ENCODE results near the gene FZD10.

The FZD10 gene

DNA sequence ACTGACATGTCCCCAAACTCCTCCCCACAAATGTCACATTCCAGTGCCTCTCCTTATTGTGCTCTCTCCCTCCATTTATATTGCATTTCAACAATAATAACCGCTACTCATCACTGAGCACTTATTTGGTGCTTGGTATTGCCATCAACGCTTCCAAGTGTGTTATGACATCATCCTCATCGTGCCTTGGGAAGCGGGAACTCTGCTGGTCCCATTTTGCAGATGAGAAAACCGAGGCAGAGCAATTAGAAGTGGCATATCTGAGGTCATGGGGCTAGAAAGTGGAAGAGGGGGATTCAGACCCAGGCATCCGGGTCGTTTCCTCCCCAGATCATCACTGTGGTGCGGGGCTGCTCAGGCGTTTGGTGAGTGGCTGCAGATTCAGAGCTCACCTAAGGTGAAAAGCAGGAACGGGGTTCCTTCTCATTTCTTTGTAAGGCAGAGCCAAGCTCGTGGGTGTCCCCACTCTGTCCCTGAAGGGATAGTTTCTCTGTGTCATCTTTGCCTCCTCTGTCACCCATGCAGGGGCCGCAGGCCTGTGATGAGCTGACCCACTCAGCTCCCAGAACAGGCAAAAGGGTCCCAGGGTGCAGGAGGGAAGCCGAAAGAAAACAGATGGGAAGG, 5.5 kb upstream of the FZD10 start:
- peaks cover 96% of the 10 kb centered on the region for H3K27me3 ChIP-seq (ENCODE audit: insufficient read depth, low read length)
- no peak overlapping the region for H3K4me3 ChIP-seq (ENCODE audit: low read length)
- no peak overlapping the region for H3K27ac ChIP-seq (ENCODE audit: low read depth, low read length)
- peaks cover 28% of the 10 kb centered on the region for H3K4me1 ChIP-seq (ENCODE audit: insufficient read depth, low read length)
- no peaks in the 10 kb centered on the region for H3K9me3 ChIP-seq (ENCODE audit: insufficient read depth, low read depth, low read length)
- no peaks in the 10 kb centered on the region for H3K36me3 ChIP-seq (ENCODE audit: insufficient read depth, low read length)
- 88% methylated on average over 13 of the region's 13 CpGs for WGBS
- H3K9ac ChIP-seq (ENCODE audit: low read depth, low read length), result no peak overlapping the region

- WGBS, result 10% methylated on average over 15 of the region's 15 CpGs
- peaks cover 94% of the 10 kb centered on the region for H3K27me3 ChIP-seq (ENCODE audit: insufficient read depth, low read length)
- H3K9ac ChIP-seq (ENCODE audit: low read depth, low read length), result no peak overlapping the region
- H3K4me1 ChIP-seq (ENCODE audit: insufficient read depth, low read length), result peaks cover 28% of the 10 kb centered on the region
- H3K36me3 ChIP-seq (ENCODE audit: insufficient read depth, low read length), result no peaks in the 10 kb centered on the region
- H3K27ac ChIP-seq (ENCODE audit: low read depth, low read length), result no peak overlapping the region
- no peak overlapping the region for H3K4me3 ChIP-seq (ENCODE audit: low read length)
- H3K9me3 ChIP-seq (ENCODE audit: insufficient read depth, low read depth, low read length), result no peaks in the 10 kb centered on the region
Observed at GRCh38 chr12:130157998-130158753, 4.1 kb upstream of the FZD10 start.

DNA sequence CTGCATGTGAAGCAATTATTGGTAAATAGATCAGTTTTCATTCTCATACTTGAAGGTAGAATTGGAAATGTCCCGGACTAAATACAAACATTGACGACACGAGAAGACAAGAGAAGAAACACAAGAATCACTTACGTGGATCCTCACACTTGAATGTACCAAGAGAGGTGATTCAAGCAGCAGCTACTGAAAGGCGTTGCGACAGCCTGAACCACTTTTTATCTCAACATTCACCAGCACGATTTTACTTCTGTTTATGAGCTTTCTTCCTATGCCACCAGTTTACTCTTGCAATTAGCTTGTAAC, 3.6 kb upstream of the FZD10 start:
- Histone ChIP-seq H3K27me3 (ENCODE audit: insufficient read depth, low read length) (peaks cover 96% of the 10 kb centered on the region), H3K4me3 (ENCODE audit: low read length) (no peak overlapping the region), H3K27ac (ENCODE audit: low read depth, low read length) (no peak overlapping the region), H3K4me1 (ENCODE audit: insufficient read depth, low read length) (peaks cover 31% of the 10 kb centered on the region), H3K36me3 (ENCODE audit: insufficient read depth, low read length) (no peaks in the 10 kb centered on the region), H3K9me3 (ENCODE audit: insufficient read depth, low read depth, low read length) (no peaks in the 10 kb centered on the region), H3K9ac (ENCODE audit: low read depth, low read length) (no peak overlapping the region)
- 12% methylated on average over 7 of the region's 7 CpGs for WGBS

- WGBS, result 3% methylated on average over 7 of the region's 7 CpGs
- no peak overlapping the region for H3K27ac ChIP-seq (ENCODE audit: low read depth, low read length)
- peak overlapping the region; percentile 51 for H3K4me3 ChIP-seq (ENCODE audit: low read length)
- H3K4me1 ChIP-seq (ENCODE audit: insufficient read depth, low read length), result peaks cover 45% of the 10 kb centered on the region
- no peak overlapping the region for H3K9ac ChIP-seq (ENCODE audit: low read depth, low read length)
- peaks cover 97% of the 10 kb centered on the region for H3K27me3 ChIP-seq (ENCODE audit: insufficient read depth, low read length)
- no peaks in the 10 kb centered on the region for H3K36me3 ChIP-seq (ENCODE audit: insufficient read depth, low read length)
- H3K9me3 ChIP-seq (ENCODE audit: insufficient read depth, low read depth, low read length), result no peaks in the 10 kb centered on the region
Observed at GRCh38 chr12:130160306-130160705, 2.0 kb upstream of the FZD10 start.

DNA sequence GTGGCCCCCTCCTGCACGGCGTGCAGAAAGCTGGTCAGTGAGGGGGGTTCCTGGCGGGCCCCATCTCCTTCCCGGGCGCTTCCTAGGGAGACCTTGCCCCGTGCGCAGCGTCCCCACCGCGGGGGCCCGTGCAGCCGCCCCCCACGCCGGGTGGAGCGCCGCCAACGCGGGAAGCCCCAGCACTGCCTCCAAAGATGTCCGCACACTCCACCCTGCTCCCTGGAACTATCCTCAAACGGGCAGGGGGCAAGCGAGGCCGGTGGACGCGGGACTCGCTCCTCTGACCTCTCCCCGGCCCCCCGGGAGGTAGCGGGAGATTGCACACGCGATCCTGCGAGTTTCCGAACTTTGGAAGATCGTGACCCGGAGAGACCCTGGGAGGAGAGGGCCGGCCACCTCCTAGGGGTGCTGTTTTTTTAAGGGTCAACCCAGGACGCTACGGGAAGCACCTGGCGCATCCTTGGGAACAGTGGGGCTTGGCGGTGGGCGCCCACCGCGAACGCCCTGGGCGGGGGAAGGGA, 1.5 kb upstream of the FZD10 start:
- WGBS, result 1% methylated on average over 44 of the region's 44 CpGs
- H3K4me1 ChIP-seq (ENCODE audit: insufficient read depth, low read length), result peaks cover 50% of the 10 kb centered on the region
- H3K27me3 ChIP-seq (ENCODE audit: insufficient read depth, low read length), result peaks cover 97% of the 10 kb centered on the region
- H3K27ac ChIP-seq (ENCODE audit: low read depth, low read length), result no peak overlapping the region
- peak overlapping the region; percentile 8; the same call in 1 of the 2 replicates for H3K9ac ChIP-seq (ENCODE audit: low read depth, low read length)
- H3K4me3 ChIP-seq (ENCODE audit: low read length), result peak overlapping the region; percentile 51
- no peaks in the 10 kb centered on the region for H3K36me3 ChIP-seq (ENCODE audit: insufficient read depth, low read length)
- no peaks in the 10 kb centered on the region for H3K9me3 ChIP-seq (ENCODE audit: insufficient read depth, low read depth, low read length)

DNA sequence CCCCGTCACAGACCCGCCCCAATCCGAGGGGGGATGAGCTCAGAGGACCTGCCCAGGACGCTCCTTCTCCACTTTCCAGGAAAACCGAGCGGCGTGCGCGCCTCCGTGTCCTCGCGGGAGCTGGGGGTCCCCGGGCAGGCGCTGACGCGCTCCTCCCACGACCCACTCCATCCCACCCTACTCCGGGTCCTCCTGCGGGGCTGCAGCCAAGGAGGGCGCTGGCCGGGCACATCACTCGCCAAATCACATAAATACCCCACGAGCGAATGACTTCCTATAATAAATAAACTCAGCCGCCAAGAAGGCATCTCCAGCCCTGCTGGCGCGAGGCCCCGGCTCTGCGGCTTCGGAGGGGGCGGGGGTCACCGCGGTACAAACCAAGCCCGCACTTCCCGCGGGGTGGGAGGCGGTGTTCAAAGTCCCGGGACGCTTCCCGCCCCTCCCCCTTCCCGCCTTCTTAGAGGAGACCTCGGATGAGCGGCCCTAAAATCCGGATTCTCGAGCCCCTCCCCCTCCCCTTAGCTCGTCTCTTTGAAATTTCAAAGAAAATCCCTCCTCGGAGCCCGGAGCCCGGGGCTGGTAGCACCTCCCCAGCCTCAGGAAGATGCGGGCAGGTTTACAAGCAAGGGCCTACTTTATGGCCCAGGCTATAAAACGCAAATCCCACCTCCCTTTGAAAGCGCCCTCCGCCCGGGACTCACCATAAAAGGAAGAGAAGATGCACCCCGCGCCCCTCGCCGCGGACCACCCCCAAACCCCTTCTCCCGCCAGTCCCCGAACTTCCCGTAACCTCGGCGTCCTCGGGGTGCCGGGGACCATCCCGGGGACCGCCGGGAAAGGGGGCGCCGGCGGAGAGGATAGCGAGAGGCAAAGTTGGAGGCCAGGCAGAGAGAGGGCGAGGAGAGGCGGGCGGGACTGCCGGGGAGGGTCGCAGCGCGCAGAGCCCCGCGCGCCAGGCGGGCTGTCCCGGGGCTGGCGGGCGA, 712 bp upstream of the FZD10 start:
- Histone ChIP-seq H3K36me3 (ENCODE audit: insufficient read depth, low read length) (no peaks in the 10 kb centered on the region), H3K9ac (ENCODE audit: low read depth, low read length) (peak overlapping the region; percentile 8; the same call in 1 of the 2 replicates), H3K9me3 (ENCODE audit: insufficient read depth, low read depth, low read length) (no peaks in the 10 kb centered on the region), H3K27ac (ENCODE audit: low read depth, low read length) (peak overlapping the region; percentile 71; the same call in 1 of the 2 replicates), H3K27me3 (ENCODE audit: insufficient read depth, low read length) (peaks cover 97% of the 10 kb centered on the region), H3K4me3 (ENCODE audit: low read length) (peak overlapping the region; percentile 51), H3K4me1 (ENCODE audit: insufficient read depth, low read length) (peaks cover 58% of the 10 kb centered on the region)
- WGBS, result under 1% methylated on average over 87 of the region's 87 CpGs

- no peaks in the 10 kb centered on the region for H3K36me3 ChIP-seq (ENCODE audit: insufficient read depth, low read length)
- peak overlapping the region; percentile 51 for H3K4me3 ChIP-seq (ENCODE audit: low read length)
- whole genome bisulfite sequencing, result 1% methylated on average over 78 of the region's 78 CpGs
- peaks cover 56% of the 10 kb centered on the region for H3K4me1 ChIP-seq (ENCODE audit: insufficient read depth, low read length)
- H3K9ac ChIP-seq (ENCODE audit: low read depth, low read length), result no peak overlapping the region
- no peaks in the 10 kb centered on the region for H3K9me3 ChIP-seq (ENCODE audit: insufficient read depth, low read depth, low read length)
- H3K27me3 ChIP-seq (ENCODE audit: insufficient read depth, low read length), result peaks cover 98% of the 10 kb centered on the region
- no peak overlapping the region for H3K27ac ChIP-seq (ENCODE audit: low read depth, low read length)
Observed at GRCh38 chr12:130162745-130163460, 639 bp downstream of the FZD10 start.

DNA sequence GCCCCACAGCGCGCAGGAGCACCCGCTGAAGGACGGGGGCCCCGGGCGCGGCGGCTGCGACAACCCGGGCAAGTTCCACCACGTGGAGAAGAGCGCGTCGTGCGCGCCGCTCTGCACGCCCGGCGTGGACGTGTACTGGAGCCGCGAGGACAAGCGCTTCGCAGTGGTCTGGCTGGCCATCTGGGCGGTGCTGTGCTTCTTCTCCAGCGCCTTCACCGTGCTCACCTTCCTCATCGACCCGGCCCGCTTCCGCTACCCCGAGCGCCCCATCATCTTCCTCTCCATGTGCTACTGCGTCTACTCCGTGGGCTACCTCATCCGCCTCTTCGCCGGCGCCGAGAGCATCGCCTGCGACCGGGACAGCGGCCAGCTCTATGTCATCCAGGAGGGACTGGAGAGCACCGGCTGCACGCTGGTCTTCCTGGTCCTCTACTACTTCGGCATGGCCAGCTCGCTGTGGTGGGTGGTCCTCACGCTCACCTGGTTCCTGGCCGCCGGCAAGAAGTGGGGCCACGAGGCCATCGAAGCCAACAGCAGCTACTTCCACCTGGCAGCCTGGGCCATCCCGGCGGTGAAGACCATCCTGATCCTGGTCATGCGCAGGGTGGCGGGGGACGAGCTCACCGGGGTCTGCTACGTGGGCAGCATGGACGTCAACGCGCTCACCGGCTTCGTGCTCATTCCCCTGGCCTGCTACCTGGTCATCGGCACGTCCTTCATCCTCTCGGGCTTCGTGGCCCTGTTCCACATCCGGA, 1.4 kb downstream of the FZD10 start:
- H3K9me3 ChIP-seq (ENCODE audit: insufficient read depth, low read depth, low read length), result no peaks in the 10 kb centered on the region
- WGBS, result 4% methylated on average over 71 of the region's 71 CpGs
- H3K27me3 ChIP-seq (ENCODE audit: insufficient read depth, low read length), result peaks cover 98% of the 10 kb centered on the region
- H3K27ac ChIP-seq (ENCODE audit: low read depth, low read length), result no peak overlapping the region
- peak overlapping the region; percentile 51 for H3K4me3 ChIP-seq (ENCODE audit: low read length)
- no peak overlapping the region for H3K9ac ChIP-seq (ENCODE audit: low read depth, low read length)
- peaks cover 49% of the 10 kb centered on the region for H3K4me1 ChIP-seq (ENCODE audit: insufficient read depth, low read length)
- no peaks in the 10 kb centered on the region for H3K36me3 ChIP-seq (ENCODE audit: insufficient read depth, low read length)

DNA sequence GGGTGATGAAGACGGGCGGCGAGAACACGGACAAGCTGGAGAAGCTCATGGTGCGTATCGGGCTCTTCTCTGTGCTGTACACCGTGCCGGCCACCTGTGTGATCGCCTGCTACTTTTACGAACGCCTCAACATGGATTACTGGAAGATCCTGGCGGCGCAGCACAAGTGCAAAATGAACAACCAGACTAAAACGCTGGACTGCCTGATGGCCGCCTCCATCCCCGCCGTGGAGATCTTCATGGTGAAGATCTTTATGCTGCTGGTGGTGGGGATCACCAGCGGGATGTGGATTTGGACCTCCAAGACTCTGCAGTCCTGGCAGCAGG, 1.9 kb downstream of the FZD10 start:
- no peak overlapping the region for H3K27ac ChIP-seq (ENCODE audit: low read depth, low read length)
- H3K9ac ChIP-seq (ENCODE audit: low read depth, low read length), result no peak overlapping the region
- no peaks in the 10 kb centered on the region for H3K36me3 ChIP-seq (ENCODE audit: insufficient read depth, low read length)
- H3K4me1 ChIP-seq (ENCODE audit: insufficient read depth, low read length), result peaks cover 43% of the 10 kb centered on the region
- WGBS, result 10% methylated on average over 18 of the region's 18 CpGs
- H3K27me3 ChIP-seq (ENCODE audit: insufficient read depth, low read length), result peaks cover 98% of the 10 kb centered on the region
- no peaks in the 10 kb centered on the region for H3K9me3 ChIP-seq (ENCODE audit: insufficient read depth, low read depth, low read length)
- H3K4me3 ChIP-seq (ENCODE audit: low read length), result peak overlapping the region; percentile 51

GRCh38 chr12:130164936-130165335, 2.7 kb downstream of the FZD10 start:
- peaks cover 36% of the 10 kb centered on the region for H3K4me1 ChIP-seq (ENCODE audit: insufficient read depth, low read length)
- no peak overlapping the region for H3K9ac ChIP-seq (ENCODE audit: low read depth, low read length)
- peaks cover 98% of the 10 kb centered on the region for H3K27me3 ChIP-seq (ENCODE audit: insufficient read depth, low read length)
- no peaks in the 10 kb centered on the region for H3K9me3 ChIP-seq (ENCODE audit: insufficient read depth, low read depth, low read length)
- 4% methylated on average over 5 of the region's 5 CpGs for WGBS
- H3K4me3 ChIP-seq (ENCODE audit: low read length), result peak overlapping the region; percentile 51; the same call in 1 of the 2 replicates
- H3K27ac ChIP-seq (ENCODE audit: low read depth, low read length), result no peak overlapping the region
- H3K36me3 ChIP-seq (ENCODE audit: insufficient read depth, low read length), result no peaks in the 10 kb centered on the region
